GM18909 (cell line): ENCODE results near the gene COMT.

Experiments
- ATAC-seq: cut with Tn5 transposase; IDR thresholded peaks from one replicate; pipeline ENCODE4 v1.9.1; 2021; ENCODE audit warnings: mild to moderate bottlenecking; ENCODE audit not compliant: unreplicated experiment, poor library complexity

COMT gene

GRCh38 chr22:20004464-20004863 is 62.9 kb downstream of the COMT start:
- no peak for ATAC-seq

GRCh38 chr22:20008221-20008995 is 66.8 kb downstream of the COMT start:
- no peak for ATAC-seq

GRCh38 chr22:20009018-20009491 is 67.5 kb downstream of the COMT start:
- ATAC-seq, result no peak

- no peak for ATAC-seq
Measured at GRCh38 chr22:20009582-20010306, 68.2 kb downstream of the COMT start.

- ATAC-seq, result no peak
Measured at GRCh38 chr22:20010307-20011122, 68.9 kb downstream of the COMT start.

GRCh38 chr22:20011123-20011992 is 69.8 kb downstream of the COMT start:
- ATAC-seq, result no peak

- ATAC-seq, result no peak
Measured at GRCh38 chr22:20011993-20012740, 70.6 kb downstream of the COMT start.

GRCh38 chr22:20012741-20013331 is 71.3 kb downstream of the COMT start:
- ATAC-seq, result no peak

GRCh38 chr22:20013382-20013871 is 71.9 kb downstream of the COMT start:
- no peak for ATAC-seq

- no peak for ATAC-seq
Measured at GRCh38 chr22:20014526-20015186, 73.1 kb downstream of the COMT start.

GRCh38 chr22:20015187-20015625 is 73.6 kb downstream of the COMT start:
- no peak for ATAC-seq

GRCh38 chr22:20015971-20016733 is 74.6 kb downstream of the COMT start:
- no peak for ATAC-seq

- ATAC-seq, result peak; percentile 65
Measured at GRCh38 chr22:20016734-20017621, 75.4 kb downstream of the COMT start, which contains the start of gene ARVCF. Gene ARVCF (minus strand): TSS chr22:20016823. CDS start chr22:19990794, 26,029 bp downstream.

GRCh38 chr22:20017622-20017958 is 76.0 kb downstream of the COMT start:
- no peak for ATAC-seq

- no peak for ATAC-seq
Measured at GRCh38 chr22:20018001-20018400, 76.4 kb downstream of the COMT start.
